ENCODE measurements around the gene BID. TPM values are rescaled to one million over a fixed set of nuclear protein-coding genes. Genes with fewer than 3 reads are reported as not detected.

BID gene
- total and polyA plus RNA-seq, 2 of the 8 experiments (the other 6 are each of a cell fraction or from before 2014, with no cell fraction given), result 39.3 to 114 TPM

GRCh38 chr22:17769716-17770082, 4.6 kb downstream of the BID start:
- Histone ChIP-seq H3K36me3 (ENCODE audit: control insufficient read depth in 2 of 4, insufficient read depth in 4 of 4, low read length in 3 of 4) (no peaks in the 10 kb centered on the region), H3K23ac (ENCODE audit: insufficient read length) (no peak overlapping the region), H4K5ac (ENCODE audit: insufficient read length, low read depth, low read length) (no peak overlapping the region), H3K14ac (ENCODE audit: insufficient read length) (no peak overlapping the region), H2BK5ac (ENCODE audit: low read depth, low read length) (no peak overlapping the region), H2AK5ac (ENCODE audit: low read depth, low read length) (no peak overlapping the region), H3K27ac (ENCODE audit: low read depth, low read length) (no peak overlapping the region), H2BK20ac (ENCODE audit: low read length) (no peak overlapping the region), H4K91ac (replicated peaks; ENCODE audit: insufficient read length, low read length) (no peak overlapping the region), H3K79me2 (ENCODE audit: control insufficient read depth in 1 of 2, insufficient read depth in 2 of 2, low read length in 2 of 2) (peaks cover 0 to 53% of the 10 kb centered on the region in 2 experiments; a peak in 1 of 4 replicates), H3K56ac (replicated peaks; ENCODE audit: insufficient read length, low read depth, low read length) (no peak overlapping the region), H3K18ac (ENCODE audit: extremely low read depth, low read length) (no peak overlapping the region), H3K23me2 (ENCODE audit: low read depth, low read length) (peaks cover 11% of the 10 kb centered on the region), H3K4me3 (ENCODE audit: extremely low read depth in 1 of 4, insufficient read depth in 2 of 4, low read depth in 3 of 4, low read length in 4 of 4) (no peak overlapping the region), H3K4me1 (replicated peaks in 1 of 4; ENCODE audit: control insufficient read depth in 3 of 4, insufficient read depth in 4 of 4, low read length in 3 of 4) (peaks cover 5 to 15% (median 12%) of the 10 kb centered on the region in 4 experiments), H3K27me3 (replicated peaks in 1 of 4; ENCODE audit: control insufficient read depth in 3 of 4, extremely low read depth in 1 of 4, insufficient read depth in 3 of 4, low read length in 3 of 4) (no peaks in the 10 kb centered on the region), H4K8ac (ENCODE audit: extremely low read depth, insufficient read depth, low read length) (peak overlapping the region; percentile 41), H2BK120ac (replicated peaks; ENCODE audit: low read depth, low read length) (no peak overlapping the region), H3K9me3 (ENCODE audit: insufficient read depth in 2 of 2, low read depth in 1 of 2, low read length in 1 of 2) (no peaks in the 10 kb centered on the region), H3K4ac (replicated peaks; ENCODE audit: insufficient read length, low read depth, low read length) (no peak overlapping the region), H3K9ac (replicated peaks in 1 of 4; ENCODE audit: extremely low read depth in 1 of 4, low read depth in 3 of 4, low read length in 3 of 4) (no peak overlapping the region), H4K20me1 (replicated peaks in 1 of 2; ENCODE audit: control insufficient read depth in 1 of 2, insufficient read depth in 2 of 2, low read length in 2 of 2) (peaks cover 2 to 11% of the 10 kb centered on the region in 2 experiments), H2BK12ac (ENCODE audit: low read depth, low read length) (no peak overlapping the region), H2BK15ac (ENCODE audit: low read length) (no peak overlapping the region), H3K4me2 (ENCODE audit: insufficient read depth in 1 of 2, low read depth in 2 of 2, low read length in 2 of 2) (no peak overlapping the region), H2AFZ (ENCODE audit: low read length) (no peak overlapping the region), H3K79me1 (ENCODE audit: low read depth, low read length) (peaks cover 12% of the 10 kb centered on the region)
- WGBS, 2 experiments (ENCODE audit: extremely low coverage in 1 of 2, insufficient coverage in 1 of 2, insufficient read length in 1 of 2, insufficient replicate concordance in 2 of 2, low coverage in 1 of 2, low lambda C conversion rate in 2 of 2, missing lambda C conversion rate in 1 of 2), result 97% methylated on average over 4 of the region's 9 CpGs; no CpG with 5 or more reads in 1 of the 2 experiments
- ChIA-PET POLR2A (ENCODE audit: partially characterized antibody) (interaction anchor here (1.0 to 1.6 kb wide), 2 partner anchors 17 to 24 kb away, joined by 4 read pairs; no protein-coding TSS in a partner anchor), CTCF (ENCODE audit: partially characterized antibody) (interaction anchor here (0.8 to 4.9 kb wide), 7 partner anchors 12 to 27 kb away, joined by 3 to 36 read pairs (median 5); no protein-coding TSS in a partner anchor)
- FAIRE-seq (no peak), DNase-seq (ENCODE audit: low read depth in 1 of 2, low spot score in 2 of 2) (no peak)
- no peak for TF ChIP-seq CREB1 (IDR thresholded peaks at IDR 0.05)
- TF ChIP-seq SP4 (IDR thresholded peaks at IDR 0.05; ENCODE audit: low read length), result no peak
- no peak for TF ChIP-seq CBX5 (IDR thresholded peaks at IDR 0.05; ENCODE audit: low read depth, low read length)
- no peak for TF ChIP-seq KDM4A (IDR thresholded peaks at IDR 0.05; ENCODE audit: low read depth, low read length, severe bottlenecking)
- no peak for TF ChIP-seq RNF2 (IDR thresholded peaks at IDR 0.05; ENCODE audit: borderline replicate concordance, low read depth, low read length, missing control alignments, poor library complexity, severe bottlenecking)
- TF ChIP-seq KDM1A (IDR thresholded peaks at IDR 0.05; ENCODE audit: borderline replicate concordance, low read length), result no peak
- TF ChIP-seq RFX5 (IDR thresholded peaks at IDR 0.05; ENCODE audit: borderline replicate concordance, low read depth, low read length), result no peak
- TF ChIP-seq YY1 (IDR thresholded peaks at IDR 0.05; ENCODE audit: low read depth, low read length), result no peak
- no peak for TF ChIP-seq SP2 (IDR thresholded peaks at IDR 0.05; ENCODE audit: low read length)
- no peak for TF ChIP-seq CHD1 (IDR thresholded peaks at IDR 0.05; ENCODE audit: low read depth, low read length)
- no peak for TF ChIP-seq POLR2A (IDR thresholded peaks at IDR 0.05; ENCODE audit: control extremely low read depth in 1 of 2, low read depth in 2 of 2, low read length in 2 of 2)
- TF ChIP-seq PHF8 (conservative IDR thresholded peaks at IDR 0.05; ENCODE audit: low read depth, low read length), result no peak
